Measurements from ENCODE around the gene SMNDC1.

SMNDC1 gene

DNA sequence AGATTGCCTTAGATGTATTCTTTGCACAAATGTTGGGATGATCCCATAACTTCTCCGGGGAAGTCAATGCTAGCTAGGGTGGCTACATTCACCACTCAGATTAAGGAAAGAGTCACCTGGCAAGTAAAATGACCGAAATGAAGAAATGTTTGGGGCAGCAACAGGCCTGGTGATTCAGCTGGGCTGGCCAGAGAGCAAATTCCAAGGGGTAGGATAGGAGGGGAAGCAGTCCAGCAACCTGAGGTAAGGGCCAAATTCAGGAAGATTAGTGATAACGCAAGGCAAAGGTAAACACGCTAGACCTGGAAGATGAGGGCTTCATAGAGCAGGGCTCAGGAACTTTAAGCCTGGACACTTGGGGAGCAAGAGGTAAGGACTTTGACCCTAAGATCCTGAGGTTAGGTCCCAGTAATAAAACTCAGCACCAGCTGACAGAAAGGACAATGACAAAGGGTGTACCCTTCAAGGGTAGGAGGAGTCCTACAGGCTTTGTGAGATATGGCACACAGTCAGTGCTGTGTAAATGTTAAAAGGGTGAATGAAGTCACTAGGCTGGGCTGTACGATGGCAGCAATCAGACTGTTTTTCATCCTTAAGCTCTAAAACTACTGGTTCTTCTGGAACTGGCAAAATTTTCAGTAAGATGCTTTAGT is 22.7 kb upstream of the SMNDC1 start:
- DNase-seq (ENCODE audit: low read depth), result no peak

- no peak for DNase-seq (ENCODE audit: low read depth)
Measured at GRCh38 chr10:110326351-110327032, 21.8 kb upstream of the SMNDC1 start.

DNA sequence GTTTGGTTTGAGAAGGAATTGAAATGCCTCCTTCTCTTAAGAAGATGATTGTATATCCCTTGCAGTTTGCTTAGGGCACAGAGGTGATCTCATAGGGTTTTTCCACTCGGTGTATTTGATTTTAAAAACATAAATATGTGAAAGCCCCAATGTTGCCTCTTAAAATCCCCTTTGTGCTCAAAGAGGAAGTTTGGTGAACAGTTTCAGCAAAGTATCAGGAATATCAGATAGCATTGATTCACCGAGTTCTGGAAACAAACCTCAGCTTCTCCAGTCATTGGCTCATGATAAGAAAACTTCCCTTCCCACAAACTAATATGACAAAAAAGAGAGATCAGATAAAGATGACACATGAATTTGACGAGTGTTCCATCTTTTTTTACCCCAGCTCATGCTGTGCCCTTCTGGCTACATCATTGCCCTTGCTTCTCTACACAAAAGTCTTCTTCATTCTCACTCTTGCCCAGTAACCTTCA is 20.1 kb upstream of the SMNDC1 start:
- DNase-seq (ENCODE audit: low read depth), result no peak

- no peak for DNase-seq (ENCODE audit: low read depth)
Measured at GRCh38 chr10:110324201-110324804, 19.6 kb upstream of the SMNDC1 start.

GRCh38 chr10:110323503-110323902 is 18.8 kb upstream of the SMNDC1 start:
- no peak for DNase-seq (ENCODE audit: low read depth)

DNA sequence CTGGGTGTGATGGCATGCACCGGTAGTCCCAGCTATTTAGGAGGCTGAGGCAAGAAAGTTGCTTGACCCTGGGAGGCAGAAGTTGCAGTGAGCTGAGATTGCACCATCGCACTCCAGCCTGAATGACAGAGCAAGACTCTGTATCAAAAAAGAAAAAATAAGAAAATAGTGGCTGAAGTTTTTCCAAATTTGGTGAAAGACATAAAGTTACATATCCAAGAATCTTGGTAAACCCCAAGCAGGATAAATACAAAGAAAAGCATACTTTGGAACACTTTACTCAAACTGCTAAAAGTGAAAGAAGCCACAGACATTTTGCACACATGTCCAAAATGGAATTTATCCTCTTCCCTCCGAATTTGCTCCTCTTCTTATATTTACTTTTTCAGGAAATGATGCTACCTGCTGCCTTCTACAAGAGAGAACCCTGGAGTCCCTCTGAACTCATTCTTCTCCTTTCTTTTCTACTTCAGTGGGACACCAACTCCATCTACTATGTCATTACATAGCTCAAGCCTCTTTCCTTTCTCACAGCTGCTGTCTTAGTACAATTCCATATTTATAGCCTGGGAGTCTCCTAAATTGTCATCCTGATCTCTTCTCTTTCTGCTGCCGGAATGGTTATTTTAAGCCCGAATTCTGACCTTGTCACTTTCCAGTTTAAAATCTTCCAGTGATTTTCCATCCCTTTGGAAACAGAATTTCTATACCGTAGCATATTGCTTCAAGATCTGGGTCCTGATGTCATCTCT is 17.3 kb upstream of the SMNDC1 start:
- no peak for DNase-seq (ENCODE audit: low read depth)

GRCh38 chr10:110317866-110318850 is 13.4 kb upstream of the SMNDC1 start:
- no peak for DNase-seq (ENCODE audit: low read depth)

DNA sequence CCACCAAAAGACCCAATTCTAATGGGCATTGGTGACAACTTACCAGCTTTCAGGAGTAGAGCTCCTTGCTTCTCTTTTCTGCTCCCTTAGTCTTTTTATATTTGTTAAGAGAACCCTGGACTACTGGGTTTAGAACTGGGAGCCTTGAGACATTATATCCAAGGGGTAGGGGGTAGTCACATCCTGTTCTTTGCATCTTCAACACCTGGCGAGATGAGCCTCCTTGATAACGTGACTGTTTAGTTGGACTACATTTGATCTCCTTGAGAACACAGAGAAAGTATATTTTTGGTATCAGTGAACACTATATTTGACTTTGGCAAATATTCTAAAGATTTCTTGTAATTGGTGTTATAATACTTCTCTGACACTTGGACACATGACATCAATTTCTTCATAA is 9.0 kb upstream of the SMNDC1 start:
- DNase-seq (ENCODE audit: low read depth), result no peak

DNA sequence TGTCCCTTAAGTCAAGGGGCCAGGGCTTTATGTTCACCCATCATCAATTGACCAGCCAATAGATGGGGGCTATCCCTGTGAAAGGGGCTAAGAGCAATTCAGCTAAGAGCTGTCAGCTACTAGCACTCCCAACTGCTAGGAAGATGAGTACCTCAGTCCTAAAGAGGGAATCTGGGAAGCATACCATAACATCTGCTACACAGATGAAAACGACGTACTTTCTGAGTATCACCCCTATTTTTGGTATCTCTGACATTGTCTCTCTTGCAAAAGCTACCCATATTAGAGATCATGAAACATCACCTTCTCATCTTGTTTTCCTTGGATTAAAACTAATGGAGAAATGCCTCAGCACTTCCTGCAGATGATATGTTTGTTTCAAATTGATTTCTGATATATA is 7.5 kb upstream of the SMNDC1 start:
- no peak for DNase-seq (ENCODE audit: low read depth)

DNA sequence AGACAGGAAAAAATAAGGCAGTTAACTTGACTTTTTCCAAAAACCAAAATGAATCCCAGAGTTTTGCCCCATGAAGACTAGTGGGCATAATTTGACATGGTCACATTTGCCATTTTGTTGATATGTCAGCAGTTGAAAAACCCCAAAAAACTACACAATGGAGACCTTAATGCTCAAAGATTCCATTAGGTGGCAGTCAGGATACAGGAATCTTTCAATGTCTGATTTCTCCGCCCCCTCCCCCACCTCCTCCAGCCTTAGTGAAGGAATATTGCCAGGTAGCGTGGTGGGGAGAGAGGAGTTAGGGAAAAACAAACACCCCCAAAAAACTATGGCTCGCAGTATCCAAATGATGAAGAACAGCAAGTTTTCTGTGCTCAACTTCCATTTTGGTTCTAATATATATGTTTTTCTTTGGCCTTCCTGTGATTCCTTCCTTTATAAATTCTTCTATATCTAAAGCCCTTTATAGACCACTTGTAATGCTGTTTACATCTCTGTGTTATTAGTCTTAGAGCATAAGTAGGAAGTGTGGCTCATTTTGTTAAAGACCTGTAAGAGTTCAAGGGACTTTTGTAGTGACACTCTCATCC is 6.7 kb upstream of the SMNDC1 start:
- DNase-seq (ENCODE audit: low read depth), result no peak

DNA sequence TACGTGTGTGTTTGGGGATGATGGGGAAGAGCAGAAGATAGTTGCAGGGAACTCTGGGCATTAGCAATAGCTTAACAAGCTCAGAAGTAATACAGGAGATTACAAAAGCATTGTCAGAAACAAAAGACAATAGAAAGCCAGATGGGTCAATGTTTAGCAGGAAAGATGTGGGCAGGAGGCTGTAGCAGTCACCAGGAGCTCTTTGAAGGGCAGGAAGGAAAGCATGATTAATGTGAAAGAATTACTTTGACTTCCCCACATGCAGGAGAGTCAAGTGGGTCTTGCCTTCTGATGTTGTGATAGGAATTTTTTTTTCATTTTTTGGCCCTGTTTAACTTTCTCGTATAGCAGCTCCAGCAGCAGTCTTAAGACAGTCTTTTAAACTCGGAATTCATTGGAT is 6.0 kb upstream of the SMNDC1 start:
- no peak for DNase-seq (ENCODE audit: low read depth)

DNA sequence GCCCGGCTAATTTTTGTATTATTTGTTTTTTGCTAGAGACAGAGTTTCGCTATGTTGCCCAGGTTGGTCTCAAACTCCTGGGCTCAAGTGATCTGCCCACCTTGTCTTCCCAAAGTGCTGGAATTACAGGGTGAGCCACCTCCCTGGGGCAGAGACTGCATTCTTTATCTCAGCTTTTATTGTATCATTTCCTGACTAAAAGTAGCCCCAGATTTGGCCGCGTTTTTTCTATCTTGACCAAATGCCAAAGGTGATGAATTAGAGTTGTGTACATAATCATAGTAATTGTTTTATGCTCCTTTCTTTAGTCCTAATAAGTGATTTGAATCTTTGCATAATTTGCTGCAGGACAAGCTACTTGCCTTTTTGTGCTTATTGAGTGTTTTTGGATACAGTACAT is 3.1 kb upstream of the SMNDC1 start:
- no peak for DNase-seq (ENCODE audit: low read depth)

- no peak for DNase-seq (ENCODE audit: low read depth)
Measured at GRCh38 chr10:110306452-110306768, 1.7 kb upstream of the SMNDC1 start.

GRCh38 chr10:110305767-110306451 is 1.2 kb upstream of the SMNDC1 start:
- no peak for DNase-seq (ENCODE audit: low read depth)

GRCh38 chr10:110304394-110304779 is 333 bp downstream of the SMNDC1 start:
- DNase-seq (ENCODE audit: low read depth), result no peak

GRCh38 chr10:110303681-110304080 is 1.0 kb downstream of the SMNDC1 start:
- no peak for DNase-seq (ENCODE audit: low read depth)

DNA sequence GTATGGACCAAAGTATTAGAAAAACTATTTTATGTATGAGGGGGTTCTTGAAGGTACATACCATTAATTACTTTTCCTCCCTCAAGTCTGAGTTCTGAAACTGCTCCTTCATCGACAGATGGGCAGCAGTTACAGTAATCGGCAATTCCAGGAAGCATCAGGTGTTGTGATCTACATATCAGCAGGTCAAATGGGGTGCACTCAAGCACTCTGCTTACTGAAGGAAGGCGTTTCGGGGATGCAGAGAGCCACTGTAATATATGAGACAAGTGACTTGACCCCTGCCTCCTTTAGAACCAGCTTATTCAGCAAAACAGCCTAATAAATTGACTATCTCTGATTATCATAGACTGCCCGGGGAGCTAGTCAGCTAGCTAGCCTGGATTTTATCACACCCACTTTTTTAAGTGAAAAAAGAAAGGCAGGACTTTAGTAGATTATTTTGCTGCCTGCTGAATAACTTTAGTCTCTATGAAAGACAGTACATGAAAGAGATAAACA is 4.2 kb downstream of the SMNDC1 start:
- DNase-seq (ENCODE audit: low read depth), result no peak

DNA sequence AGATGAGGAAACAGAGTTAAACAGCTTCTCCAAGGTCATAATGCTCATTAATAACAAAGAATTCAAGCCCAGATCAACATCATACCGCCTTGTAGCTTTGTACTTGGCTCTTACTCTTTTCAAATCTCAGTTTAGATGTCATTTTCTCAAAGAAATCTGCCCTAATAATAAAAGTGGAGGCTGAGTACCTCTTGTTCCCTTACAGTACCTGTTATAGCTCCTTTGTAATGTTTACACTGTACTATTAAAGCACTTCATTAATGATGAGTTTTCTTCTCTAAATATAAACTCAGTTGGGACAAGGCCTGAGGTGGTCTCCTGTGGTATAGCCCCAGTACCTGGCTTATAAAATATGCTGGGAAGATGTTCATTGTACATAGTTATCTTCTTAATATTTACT is 7.8 kb downstream of the SMNDC1 start:
- DNase-seq (ENCODE audit: low read depth), result no peak

GRCh38 chr10:110286841-110287240 is 17.9 kb downstream of the SMNDC1 start:
- no peak for DNase-seq (ENCODE audit: low read depth)

- no peak for DNase-seq (ENCODE audit: low read depth)
Measured at GRCh38 chr10:110285501-110285900, 19.2 kb downstream of the SMNDC1 start.

DNA sequence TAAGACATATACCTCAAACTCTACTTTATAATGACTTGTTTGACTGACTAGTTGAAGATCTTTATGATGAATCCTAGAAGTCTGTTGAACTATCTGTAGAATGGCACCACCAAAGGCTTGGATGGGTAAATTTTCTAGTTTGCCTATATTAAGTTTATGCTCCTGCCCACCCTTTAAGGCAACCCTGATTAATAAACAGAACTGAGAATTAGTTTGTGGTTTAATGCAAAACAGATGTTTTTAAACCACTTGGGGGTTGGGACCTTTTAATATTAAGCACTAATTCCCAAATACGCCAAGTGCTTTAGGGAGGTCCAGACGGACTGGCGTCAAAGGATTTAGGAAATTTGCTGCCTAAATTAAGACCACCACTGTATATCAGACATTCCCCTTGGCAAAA is 20.5 kb downstream of the SMNDC1 start:
- DNase-seq (ENCODE audit: low read depth), result no peak

All from stimulated activated CD8-positive, alpha-beta memory T cell treated with anti-CD3 and anti-CD28 coated beads, Interleukin-4, amount 100 ng/mL, for 24 hours (primary cell).